GM19239 (cell line): ENCODE data around the gene RNF38.
A peak's percentile ranks its signal among the peaks of the same experiment; 100 is the strongest.
"Not testable (repeated sequence)": the region's sequence is repeated elsewhere in the genome, so short reads cannot be mapped to it uniquely, and the experiment has no call there.

ENCODE experiments used
- DNase-seq: peaks from one replicate; pipeline ENCODE4 v3.0.0; 2011; ENCODE audit warnings: low spot score; ENCODE audit not compliant: insufficient read length
- FAIRE-seq: peaks from 2 replicates; lab custom pipeline; 2011; peaks lifted over from hg19 to GRCh38; lab: Jason Lieb, UNC

Gene RNF38

GRCh38 chr9:36409076-36409475 is 9.0 kb upstream of the RNF38 start:
- not testable (repeated sequence) for DNase-seq, FAIRE-seq

GRCh38 chr9:36407122-36407723 is 7.2 kb upstream of the RNF38 start:
- FAIRE-seq (peak; percentile 98), DNase-seq (peak; percentile 25)

- FAIRE-seq (no peak), DNase-seq (no peak)
These were observed 2.5 kb upstream of the RNF38 start for GRCh38 chr9:36402536-36402935.

GRCh38 chr9:36401897-36402480 is 1.9 kb upstream of the RNF38 start:
- FAIRE-seq (no peak), DNase-seq (no peak)

- FAIRE-seq (peak; percentile 83), DNase-seq (peak; percentile 79)
These were observed 1.2 kb upstream of the RNF38 start for GRCh38 chr9:36401164-36401740.

- DNase-seq = peak; percentile 81
- FAIRE-seq = peak; percentile 91
These were observed 479 bp upstream of the RNF38 start for GRCh38 chr9:36400332-36401163.

- FAIRE-seq (peak; percentile 23), DNase-seq (no peak)
These were observed 1.3 kb downstream of the RNF38 start for GRCh38 chr9:36398745-36399144.

GRCh38 chr9:36396985-36397384 is 3.1 kb downstream of the RNF38 start:
- DNase-seq (no peak), FAIRE-seq (no peak)

- FAIRE-seq (no peak), DNase-seq (no peak)
These were observed 7.6 kb downstream of the RNF38 start for GRCh38 chr9:36392489-36392888.

- no peak for DNase-seq
- no peak for FAIRE-seq
These were observed 10.5 kb downstream of the RNF38 start for GRCh38 chr9:36389590-36389989.

GRCh38 chr9:36386396-36386965 is 13.6 kb downstream of the RNF38 start:
- FAIRE-seq, DNase-seq: not testable (repeated sequence)

GRCh38 chr9:36382484-36382883 is 17.6 kb downstream of the RNF38 start:
- DNase-seq = no peak
- FAIRE-seq = no peak

- FAIRE-seq = no peak
These were observed 35.5 kb downstream of the RNF38 start for GRCh38 chr9:36364577-36364976.

GRCh38 chr9:36363448-36363847 is 36.6 kb downstream of the RNF38 start:
- DNase-seq (no peak), FAIRE-seq (no peak)

More at GRCh38 chr9:36364577-36364976, 35.5 kb downstream of the RNF38 start:
- DNase-seq = no peak

GRCh38 chr9:36358486-36358885 is 41.6 kb downstream of the RNF38 start:
- FAIRE-seq (no peak), DNase-seq (no peak)

- no peak for DNase-seq
- no peak for FAIRE-seq
These were observed 42.4 kb downstream of the RNF38 start for GRCh38 chr9:36357639-36358038.

- no peak for DNase-seq
- FAIRE-seq = no peak
These were observed 53.5 kb downstream of the RNF38 start for GRCh38 chr9:36346569-36346968.

GRCh38 chr9:36345103-36345846 is 54.8 kb downstream of the RNF38 start:
- FAIRE-seq (no peak), DNase-seq (no peak)

GRCh38 chr9:36341936-36342577 is 58.0 kb downstream of the RNF38 start:
- DNase-seq (no peak), FAIRE-seq (no peak)
